ENCODE data around the gene PTPRM.

GRCh38 chr18:8080092-8080491 is 513.0 kb downstream of the PTPRM start:
- TF ChIP-seq CTCF (IDR thresholded peaks at IDR 0.05) (no peak), POLR2A (IDR thresholded peaks at IDR 0.05) (no peak)
